Measurements from ENCODE around the gene ADGRA3.
"Not testable (repeated sequence)": the region's sequence is repeated elsewhere in the genome, so short reads cannot be mapped to it uniquely, and the experiment has no call there.

Gene ADGRA3

DNA sequence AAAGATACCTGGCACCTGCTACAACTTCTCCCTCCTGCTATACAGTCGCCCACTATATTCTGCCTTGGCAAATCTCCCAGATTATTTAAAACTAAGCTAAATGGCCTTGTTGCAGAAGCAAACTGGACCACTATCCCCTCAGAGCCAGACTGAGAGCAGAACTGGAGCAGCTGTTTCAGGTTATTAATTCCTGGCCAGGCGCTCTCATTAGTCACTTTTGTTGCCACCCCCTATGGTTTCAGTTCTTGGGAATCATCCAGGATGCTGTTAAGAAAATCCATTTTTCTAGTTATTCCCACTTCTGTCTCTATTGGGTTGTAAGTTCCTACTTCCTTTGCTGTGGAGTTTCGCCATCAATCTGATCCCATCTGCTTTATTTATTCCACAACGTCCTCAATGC is 30.1 kb downstream of the ADGRA3 start:
- DNase-seq: no peak
- intact Hi-C loops (cut with DNase I): no loop called here

DNA sequence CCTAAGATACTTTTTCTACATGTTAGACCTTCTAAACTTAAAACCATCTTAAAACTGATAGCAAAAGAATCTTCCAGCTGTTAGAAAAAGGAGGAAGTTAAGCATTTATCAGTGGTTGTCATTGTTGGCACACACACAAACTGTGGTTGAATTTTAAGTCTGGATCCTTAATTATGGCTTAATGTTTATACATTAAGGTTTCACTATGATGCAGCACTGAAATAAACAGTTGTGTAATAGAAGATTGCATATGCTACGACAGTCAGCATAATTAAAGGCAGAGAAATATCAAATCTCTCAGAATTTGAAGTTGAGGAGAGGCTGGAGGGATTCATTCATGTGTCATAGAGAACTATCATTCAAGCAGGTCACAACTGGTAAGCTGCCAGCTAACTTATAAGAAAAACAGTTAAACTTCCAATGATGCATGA is 32.3 kb downstream of the ADGRA3 start:
- intact Hi-C loops (cut with DNase I): no loop called here
- DNase-seq: no peak

DNA sequence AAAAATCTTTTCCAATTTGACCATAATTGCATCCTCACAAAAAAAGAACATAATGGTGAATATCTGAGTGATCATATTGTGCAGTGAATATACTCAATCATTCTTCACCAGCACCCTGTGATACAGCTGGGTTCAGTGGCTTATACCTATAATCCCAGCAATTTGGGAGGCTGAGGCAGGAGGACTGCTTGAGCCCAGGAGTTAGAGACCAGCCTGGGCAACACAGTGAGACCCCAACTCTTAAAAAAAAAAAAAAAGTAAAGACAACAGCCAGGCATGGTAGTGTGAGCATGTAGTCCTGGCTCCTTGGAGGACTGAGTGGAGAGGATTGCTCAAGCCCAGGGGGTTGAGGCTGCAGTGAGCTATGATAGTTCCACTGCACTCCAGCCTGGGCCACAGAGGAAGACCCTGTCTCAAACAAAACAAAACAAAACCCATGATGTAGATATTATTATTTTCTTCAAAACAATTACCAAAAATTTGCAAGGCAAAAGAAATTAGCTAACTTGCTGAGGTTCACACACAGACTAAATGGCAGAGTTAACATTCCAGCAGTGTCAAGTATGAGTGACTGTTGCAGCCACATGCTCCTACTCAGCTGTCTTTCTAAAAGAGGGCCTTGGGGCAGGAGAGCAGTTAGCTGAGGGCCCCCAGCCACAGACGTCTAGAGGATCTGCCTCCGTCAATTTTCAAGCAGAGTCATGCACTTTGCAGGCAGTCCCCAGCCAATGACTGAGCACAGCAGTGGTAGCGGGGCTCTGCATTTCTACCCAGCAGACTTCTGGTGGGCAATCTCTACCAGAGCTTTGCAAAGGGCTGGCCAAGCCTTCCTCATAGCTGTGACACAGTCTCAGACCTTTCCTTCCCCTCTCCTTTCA is 33.4 kb downstream of the ADGRA3 start:
- no peak for DNase-seq

DNA sequence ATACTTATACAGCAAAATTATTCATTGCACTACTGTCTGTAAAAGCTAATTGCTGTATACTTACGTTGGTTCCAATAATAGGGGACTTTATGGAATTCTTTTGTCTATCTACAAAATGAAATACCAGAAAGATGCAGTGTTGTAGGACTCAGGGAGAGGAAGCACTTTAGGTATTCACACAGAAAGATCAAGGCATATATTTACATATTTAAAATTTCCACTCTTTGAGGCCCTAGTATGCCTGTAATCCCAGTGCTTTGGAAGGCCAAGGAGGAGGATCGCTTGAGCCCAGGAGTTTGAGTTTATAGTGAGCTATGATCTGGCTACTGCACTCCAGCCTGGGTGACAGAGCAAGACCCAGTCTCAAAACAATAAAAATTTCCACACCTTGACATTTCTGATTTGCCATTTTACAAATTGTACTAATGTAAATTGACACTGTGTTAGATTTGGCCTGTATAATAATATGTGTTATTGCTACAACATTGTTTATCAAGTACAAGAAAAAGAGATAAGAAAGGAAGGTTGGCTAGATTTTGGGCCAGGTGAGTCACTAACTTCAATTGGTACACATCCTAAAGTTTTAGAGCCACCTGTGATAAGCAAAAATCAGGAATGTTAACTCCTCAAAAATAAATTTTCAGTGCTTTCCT is 35.1 kb downstream of the ADGRA3 start:
- DNase-seq: no peak
- intact Hi-C loops (cut with DNase I): no loop called here

More for the DNA sequence above, 33.4 kb downstream of the ADGRA3 start:
- intact Hi-C loops (cut with DNase I): no loop called here

- DNase-seq: no peak
- intact Hi-C loops (cut with DNase I): no loop called here
Observed at GRCh38 chr4:22478426-22478825, 37.4 kb downstream of the ADGRA3 start.

DNA sequence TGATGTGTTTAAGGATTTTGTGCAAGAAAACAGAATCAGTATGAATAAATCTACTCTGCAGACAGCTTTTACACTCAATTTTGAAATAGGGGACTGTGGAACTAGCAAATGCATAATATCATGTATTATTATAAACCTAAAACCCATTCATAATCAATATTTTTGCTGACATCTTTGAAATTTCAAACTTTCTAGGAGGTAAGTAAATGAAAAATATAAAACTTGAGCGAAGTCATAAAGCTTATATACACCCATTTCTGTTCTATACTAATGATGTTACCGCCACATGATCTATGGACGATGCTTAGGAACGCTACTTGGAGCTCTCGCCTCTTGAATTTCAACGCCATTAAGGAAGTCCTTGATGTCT is 38.1 kb downstream of the ADGRA3 start:
- intact Hi-C loops (cut with DNase I): no loop called here
- no peak for DNase-seq

- no peak for DNase-seq
- intact Hi-C loops (cut with DNase I): no loop called here
Observed at GRCh38 chr4:22477136-22477812, 38.6 kb downstream of the ADGRA3 start.

GRCh38 chr4:22476011-22476410 is 39.9 kb downstream of the ADGRA3 start:
- intact Hi-C loops (cut with DNase I): no loop called here
- DNase-seq: no peak

DNA sequence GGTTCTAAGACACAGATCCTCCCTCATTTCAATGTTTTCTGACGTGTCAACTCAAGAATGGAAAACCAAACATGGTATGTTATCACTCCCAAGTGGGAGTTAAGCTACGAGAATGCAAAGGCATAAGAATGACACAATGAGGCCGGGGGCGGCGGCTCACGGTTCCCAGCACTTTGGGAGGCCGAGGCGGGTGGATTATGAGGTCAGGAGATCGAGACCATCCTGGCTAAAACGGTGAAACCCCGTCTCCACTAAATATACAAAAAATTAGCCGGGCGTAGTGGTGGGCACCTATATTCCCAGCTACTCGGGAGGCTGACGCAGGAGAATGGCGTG is 40.6 kb downstream of the ADGRA3 start:
- intact Hi-C loops (cut with DNase I): not testable (repeated sequence)
- peak in 2 of 42 donors; percentile 14 to 16 for DNase-seq

DNA sequence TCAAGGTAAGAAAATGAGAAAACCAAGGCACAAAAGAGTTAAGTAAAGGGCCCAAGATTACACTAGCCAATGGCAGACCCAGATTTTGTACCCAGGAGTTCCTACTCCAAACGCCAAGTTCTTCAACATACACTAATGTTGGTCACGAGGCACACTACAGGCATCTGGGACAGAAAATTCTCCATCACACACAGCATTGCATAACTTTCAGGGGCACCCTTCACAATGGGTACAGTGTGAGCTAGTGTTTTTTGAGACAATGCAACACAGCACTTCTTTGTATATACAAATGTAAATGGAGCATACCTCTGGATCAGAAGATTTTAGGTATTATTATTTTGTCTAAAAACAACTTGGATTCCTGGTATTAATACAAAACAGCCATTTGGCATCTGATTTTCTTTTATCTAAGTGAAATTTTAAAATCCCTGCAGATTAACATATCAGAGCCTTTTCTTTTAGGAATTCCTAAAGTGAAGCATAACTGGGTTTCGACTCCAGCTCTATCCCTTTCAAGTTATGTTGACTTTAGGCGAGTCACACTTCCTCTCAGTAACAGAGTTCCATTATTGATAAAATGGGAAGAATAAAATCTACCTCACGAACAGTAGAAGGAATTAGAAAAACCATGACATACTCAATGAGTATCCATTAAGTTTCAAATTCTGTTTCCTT is 41.1 kb downstream of the ADGRA3 start:
- DNase-seq: peak in 1 of 42 donors; percentile 4
- intact Hi-C loops (cut with DNase I): no loop called here

DNA sequence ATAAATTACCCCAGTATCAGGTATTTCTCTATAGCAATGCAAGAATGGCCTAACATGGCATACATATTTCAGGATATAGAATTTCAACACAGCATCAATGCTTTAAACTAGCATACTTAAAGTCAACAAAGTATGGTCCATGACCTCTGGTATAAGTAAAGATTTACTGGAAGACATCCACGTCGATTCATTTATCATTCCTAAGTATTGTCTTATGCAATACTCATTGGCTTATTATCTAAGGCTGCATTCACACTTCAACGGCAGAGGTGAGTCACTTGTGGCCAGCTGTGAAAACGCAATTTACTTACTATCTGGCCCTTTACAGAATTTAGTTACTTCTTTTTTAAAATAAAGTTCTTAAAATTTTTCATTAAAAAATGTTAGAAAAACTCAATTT is 42.6 kb downstream of the ADGRA3 start:
- intact Hi-C loops (cut with DNase I): no loop called here
- no peak for DNase-seq

DNA sequence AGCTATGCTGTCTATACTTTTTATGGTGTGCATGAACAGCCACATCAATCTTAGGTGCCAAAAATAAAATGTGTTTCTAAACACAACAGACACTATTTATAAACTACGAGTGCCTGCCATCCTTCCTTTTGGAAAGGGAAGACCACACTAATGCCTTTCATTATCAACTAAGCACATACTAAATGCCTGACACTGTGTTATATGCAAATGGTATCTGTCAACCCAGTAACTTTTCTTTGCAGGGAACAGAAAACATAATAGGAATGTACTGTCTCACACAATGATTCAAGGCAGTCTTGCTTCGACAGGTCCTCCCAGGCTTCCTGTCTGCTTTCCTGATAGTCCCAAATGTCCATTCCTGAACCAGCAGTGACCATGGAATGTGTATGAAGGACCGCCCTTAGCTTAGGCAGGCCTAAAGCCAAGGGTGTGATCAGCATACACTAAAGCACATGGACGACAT is 43.8 kb downstream of the ADGRA3 start:
- intact Hi-C loops (cut with DNase I): no loop called here
- no peak for DNase-seq

DNA sequence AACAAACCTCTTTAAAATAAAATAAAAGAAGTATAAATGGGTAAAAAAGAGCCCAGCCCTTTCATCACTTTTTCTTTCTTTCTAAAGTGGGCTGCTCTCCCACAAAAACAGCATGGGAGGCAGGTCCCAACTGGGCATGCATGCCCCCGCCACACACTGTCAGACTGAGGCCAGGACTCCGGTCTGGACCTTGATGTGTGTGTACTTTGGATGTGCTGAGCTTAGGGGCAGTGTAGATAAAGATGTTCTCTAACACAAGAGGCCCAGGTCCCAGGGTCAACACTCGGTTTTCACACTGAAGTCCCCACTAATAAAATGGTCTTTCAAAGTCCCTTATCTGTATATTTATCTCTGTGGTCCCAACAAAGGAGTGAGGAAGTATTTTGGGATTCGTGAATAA is 44.4 kb downstream of the ADGRA3 start:
- DNase-seq: no peak
- intact Hi-C loops (cut with DNase I): no loop called here

DNA sequence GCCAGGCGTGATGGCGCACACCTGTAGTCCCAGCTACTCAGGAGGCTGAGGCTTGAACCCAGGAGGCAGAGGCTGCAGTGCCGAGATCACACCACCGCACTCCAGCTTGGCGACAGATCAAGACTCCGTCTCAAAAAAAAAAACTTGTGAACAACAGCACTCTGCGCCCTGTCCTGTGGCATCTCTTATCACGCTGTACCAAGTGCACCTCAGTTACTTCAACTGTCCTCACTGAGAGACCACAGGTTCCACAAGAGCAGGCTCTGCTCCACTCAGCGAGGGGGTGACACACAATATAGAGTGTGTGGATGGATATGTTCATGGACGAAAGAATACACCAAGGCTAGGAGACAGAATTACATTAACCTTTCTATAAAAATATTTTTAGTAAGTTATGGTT is 49.3 kb downstream of the ADGRA3 start:
- DNase-seq: no peak
- intact Hi-C loops (cut with DNase I): no loop called here

DNA sequence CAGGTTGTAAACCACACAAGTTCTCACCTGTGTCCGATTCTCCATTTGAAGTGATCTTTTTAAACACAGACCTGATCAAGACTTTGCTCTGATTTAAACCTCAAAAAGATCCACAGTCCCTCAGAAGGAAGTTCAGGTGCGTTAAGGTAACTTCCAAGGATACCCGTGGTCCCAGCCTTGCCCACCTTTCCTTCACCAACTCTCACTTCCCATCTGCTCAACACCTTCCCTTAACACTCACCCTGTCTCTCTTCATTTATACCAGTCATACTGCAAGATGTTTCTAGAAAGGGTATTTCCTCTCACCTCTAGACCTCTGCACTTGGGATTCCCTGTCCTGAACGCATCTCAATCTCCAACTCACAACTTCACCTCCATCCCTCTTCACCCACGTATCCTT is 49.9 kb downstream of the ADGRA3 start:
- no peak for DNase-seq
- intact Hi-C loops (cut with DNase I): no loop called here

DNA sequence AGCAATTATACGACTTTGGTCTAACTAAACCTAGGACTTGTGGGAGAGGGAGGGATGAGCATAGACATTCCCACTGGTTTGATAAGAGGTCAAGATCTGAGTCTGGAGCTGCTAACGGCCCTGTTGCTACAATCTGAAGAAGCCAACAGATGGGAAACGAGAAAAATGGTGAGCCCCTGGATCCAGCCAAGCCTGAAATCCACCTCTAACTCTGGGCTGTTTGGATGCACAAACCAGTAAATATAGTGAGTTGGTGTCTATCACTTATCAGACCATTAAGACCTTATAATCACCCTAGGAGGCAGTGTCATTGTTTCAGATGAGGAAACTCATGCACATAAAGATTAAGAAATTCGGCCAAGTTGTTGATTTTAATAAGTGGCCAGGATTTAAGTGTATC is 50.5 kb downstream of the ADGRA3 start:
- DNase-seq: no peak
- intact Hi-C loops (cut with DNase I): no loop called here

DNA sequence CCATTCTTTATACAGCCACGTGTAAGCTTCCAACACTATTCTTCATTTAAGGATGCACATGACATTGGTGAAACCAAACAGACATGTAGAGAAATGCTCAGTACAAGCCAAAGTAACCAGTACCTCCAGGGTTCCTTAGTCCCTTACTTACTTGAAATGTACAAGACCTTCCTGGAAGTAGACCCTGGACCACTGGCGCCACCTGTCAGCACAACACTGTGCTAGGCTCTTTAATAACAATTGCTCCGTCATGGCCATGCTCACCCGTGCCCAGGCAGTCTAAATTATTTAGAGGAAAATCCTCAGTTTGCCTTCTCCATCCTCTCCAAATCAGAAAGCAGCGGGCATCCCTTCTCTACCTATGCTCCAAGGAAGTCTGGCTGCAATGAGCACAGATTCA is 52.7 kb downstream of the ADGRA3 start:
- intact Hi-C loops (cut with DNase I): no loop called here
- no peak for DNase-seq

GRCh38 chr4:22462688-22463087 is 53.2 kb downstream of the ADGRA3 start:
- no peak for DNase-seq
- intact Hi-C loops (cut with DNase I): no loop called here

GRCh38 chr4:22460266-22460665 is 55.6 kb downstream of the ADGRA3 start:
- intact Hi-C loops (cut with DNase I): no loop called here

GRCh38 chr4:22458098-22458497 is 57.8 kb downstream of the ADGRA3 start:
- intact Hi-C loops (cut with DNase I): no loop called here
- DNase-seq: no peak

More at GRCh38 chr4:22460266-22460665, 55.6 kb downstream of the ADGRA3 start:
- no peak for DNase-seq

All from head of caudate nucleus (tissue), 42 donors.